VCaP (cell line): ENCODE data around the gene KIT.

Experiments used
- H3K27ac ChIP-seq: fragments of 450-650 bp; 2 replicates; pipeline ENCODE4 v1.5.1; 2017
- CTCF ChIP-seq: fragments of 450-650 bp; conservative IDR thresholded peaks from 2 replicates; pipeline ENCODE4 v1.5.1; 2017; ENCODE audit warnings: mild to moderate bottlenecking, moderate library complexity

KIT gene

DNA sequence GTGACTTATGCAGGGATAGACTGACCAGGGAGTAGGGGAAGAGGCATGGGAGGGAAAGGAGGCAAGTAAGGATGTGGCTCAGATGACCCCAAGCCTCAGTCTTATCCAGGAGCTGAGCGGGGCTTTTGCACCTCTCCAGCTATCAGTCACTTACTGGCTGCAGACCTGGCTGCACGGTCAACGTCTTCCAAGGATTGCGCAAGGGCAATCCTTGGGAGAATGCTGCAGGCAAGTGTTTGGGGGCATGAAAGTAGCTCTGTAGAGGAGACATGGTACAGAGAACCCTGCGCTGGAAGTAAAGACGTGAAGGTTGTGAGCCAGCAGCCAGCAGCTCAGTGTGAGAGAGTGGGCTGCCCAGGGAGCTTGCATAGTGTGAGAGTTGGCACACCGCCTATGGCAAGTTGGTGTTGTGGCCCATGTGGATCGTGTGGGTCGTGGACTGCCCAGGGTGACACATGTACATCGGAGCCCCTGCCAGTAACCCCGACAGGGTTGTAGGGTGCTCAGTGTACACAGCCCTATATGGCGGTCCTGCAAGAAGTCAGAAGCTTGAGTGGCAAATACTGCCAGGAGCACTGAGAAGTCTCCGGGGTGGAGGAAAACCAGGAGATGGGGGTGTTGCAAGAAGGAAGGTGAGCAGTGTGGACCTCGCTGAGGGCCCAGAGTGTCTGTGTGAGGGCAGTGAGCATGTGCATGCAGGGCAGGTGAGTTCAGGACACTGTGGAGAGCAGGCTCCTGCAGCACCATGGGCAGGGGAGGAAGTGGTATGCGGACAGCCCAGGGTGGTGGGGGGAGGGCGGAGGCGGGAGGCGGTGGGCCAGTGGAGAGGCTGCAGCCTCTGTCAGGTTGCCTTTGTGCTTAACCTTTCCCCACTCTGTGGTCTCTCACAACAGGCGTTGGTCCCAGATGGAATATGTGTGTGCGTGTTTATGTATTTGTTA lies 50.9 kb downstream of the KIT start:
- no peak for TF ChIP-seq CTCF
- H3K27ac ChIP-seq, result no peak overlapping the region

DNA sequence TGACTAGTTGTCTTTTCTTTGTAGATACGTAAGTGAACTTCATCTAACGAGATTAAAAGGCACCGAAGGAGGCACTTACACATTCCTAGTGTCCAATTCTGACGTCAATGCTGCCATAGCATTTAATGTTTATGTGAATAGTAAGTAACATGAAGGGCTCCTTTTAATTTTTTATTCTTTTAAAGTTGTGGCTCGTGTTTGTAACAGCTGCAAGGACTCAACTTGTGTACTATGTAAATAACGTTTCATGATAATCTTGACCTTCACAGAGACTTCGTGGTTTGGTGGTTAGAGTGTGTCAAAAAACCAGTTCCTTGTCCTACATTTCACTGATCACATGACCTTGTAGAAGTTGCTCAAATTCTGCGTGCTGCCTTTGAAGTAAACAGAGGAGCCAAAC lies 51.6 kb downstream of the KIT start:
- no peak overlapping the region for H3K27ac ChIP-seq
- TF ChIP-seq CTCF, result no peak

GRCh38 chr4:54712206-54712605 lies 54.4 kb downstream of the KIT start:
- TF ChIP-seq CTCF, result no peak
- no peak overlapping the region for H3K27ac ChIP-seq

GRCh38 chr4:54714631-54715030 lies 56.9 kb downstream of the KIT start:
- H3K27ac ChIP-seq, result no peak overlapping the region
- TF ChIP-seq CTCF, result no peak

- TF ChIP-seq CTCF, result no peak
- H3K27ac ChIP-seq, result no peak overlapping the region
These were observed 58.8 kb downstream of the KIT start for GRCh38 chr4:54716478-54717065.

DNA sequence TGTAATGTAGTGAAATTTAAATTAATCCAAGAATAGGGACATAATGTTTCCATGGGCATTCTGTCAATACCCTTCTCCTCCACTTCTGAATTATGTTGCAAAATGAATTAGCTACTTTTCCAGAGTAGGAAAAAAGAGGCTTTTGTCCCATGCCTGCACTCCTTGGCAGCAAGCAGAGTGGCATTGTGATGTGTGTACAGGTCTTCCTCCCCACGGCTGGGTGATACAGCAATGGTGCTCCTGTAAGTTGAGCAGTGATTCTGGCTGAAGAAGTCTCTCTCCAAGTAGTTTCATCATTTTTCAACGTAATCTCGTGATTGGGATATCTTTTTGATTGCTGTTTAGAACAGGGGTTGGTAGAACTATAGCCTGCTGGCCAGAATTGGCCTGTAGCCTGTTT lies 59.9 kb downstream of the KIT start:
- H3K27ac ChIP-seq, result no peak overlapping the region
- TF ChIP-seq CTCF, result no peak

- TF ChIP-seq CTCF, result no peak
- H3K27ac ChIP-seq, result no peak overlapping the region
These were observed 61.6 kb downstream of the KIT start for GRCh38 chr4:54719378-54719777.
